ENCODE measurements around the gene TGM5. TPM values are rescaled to one million over a fixed set of nuclear protein-coding genes. Genes with fewer than 3 reads are reported as not detected.

Gene TGM5
- total RNA-seq, 2 donors from 2014 or later, result not detected

DNA sequence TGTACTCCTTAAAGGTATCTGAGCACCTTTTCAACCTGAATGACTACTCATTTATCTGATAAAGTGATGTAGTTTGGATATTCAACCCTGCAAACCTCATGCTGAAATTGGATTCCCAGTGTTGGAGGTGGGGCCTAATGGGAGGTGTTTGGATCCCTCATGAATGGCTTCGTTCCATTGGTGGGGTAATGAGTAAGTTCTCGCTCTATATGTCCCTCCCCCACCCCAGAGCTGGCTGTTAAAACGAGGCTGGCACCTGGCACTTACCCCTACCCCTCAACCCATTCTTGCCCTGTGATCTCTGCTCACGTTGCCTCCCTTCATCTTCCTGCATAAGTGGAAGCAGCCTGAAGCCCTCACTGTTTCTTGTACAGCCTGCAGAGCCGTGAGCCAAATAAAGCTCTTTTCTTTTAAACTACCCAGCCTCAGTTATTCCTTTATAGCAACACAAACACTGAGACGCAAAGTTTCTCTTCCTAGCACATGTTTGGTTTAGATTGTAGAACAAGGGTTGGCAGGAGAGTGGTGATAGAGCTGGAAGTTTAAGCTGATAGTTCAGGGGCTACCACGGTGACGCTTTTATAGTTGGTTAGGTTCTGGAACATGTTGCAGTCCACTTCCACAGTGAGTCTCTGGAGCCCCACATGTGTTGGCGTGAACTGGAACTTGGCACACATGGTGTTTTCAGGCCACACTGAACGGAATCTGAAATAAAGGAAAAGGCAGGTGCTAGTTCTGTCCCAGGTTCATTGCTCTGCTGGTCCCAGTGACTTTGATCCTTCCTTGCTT lies 69.8 kb downstream of the TGM5 start:
- Histone ChIP-seq H3K36me3 (ENCODE audit: control insufficient read depth, insufficient read depth, low read length) (peaks cover 44% of the 10 kb centered on the region), H3K4me1 (ENCODE audit: control insufficient read depth, insufficient read depth, low read length) (no peaks in the 10 kb centered on the region), H3K9ac (ENCODE audit: extremely low read depth, low read length, poor library complexity, severe bottlenecking) (no peak overlapping the region), H3K27ac (ENCODE audit: low read depth, low read length) (no peak overlapping the region), H3K4me3 (ENCODE audit: low read length) (no peak overlapping the region), H3K9me3 (ENCODE audit: control insufficient read depth, low read length) (peaks cover 6% of the 10 kb centered on the region), H3K27me3 (ENCODE audit: control insufficient read depth, insufficient read depth, low read length, poor library complexity, severe bottlenecking) (no peaks in the 10 kb centered on the region)
- Mint-ChIP-seq H3K27me3 (ENCODE audit: insufficient read depth) (no peaks in the 10 kb centered on the region), H3K4me1 (no peaks in the 10 kb centered on the region), H3K9me3 (peaks cover 26% of the 10 kb centered on the region), H3K27ac (no peak overlapping the region), H3K36me3 (ENCODE audit: low read depth) (peaks cover 58% of the 10 kb centered on the region), H3K4me3 (no peak overlapping the region)
- no peak for TF ChIP-seq CTCF (conservative IDR thresholded peaks at IDR 0.05)
- DNase-seq, result no peak
- WGBS, 2 experiments (ENCODE audit: insufficient coverage in 1 of 2, insufficient read length in 1 of 2), result 93 to 95% methylated on average over 6 to 10 of the region's 10 CpGs

DNA sequence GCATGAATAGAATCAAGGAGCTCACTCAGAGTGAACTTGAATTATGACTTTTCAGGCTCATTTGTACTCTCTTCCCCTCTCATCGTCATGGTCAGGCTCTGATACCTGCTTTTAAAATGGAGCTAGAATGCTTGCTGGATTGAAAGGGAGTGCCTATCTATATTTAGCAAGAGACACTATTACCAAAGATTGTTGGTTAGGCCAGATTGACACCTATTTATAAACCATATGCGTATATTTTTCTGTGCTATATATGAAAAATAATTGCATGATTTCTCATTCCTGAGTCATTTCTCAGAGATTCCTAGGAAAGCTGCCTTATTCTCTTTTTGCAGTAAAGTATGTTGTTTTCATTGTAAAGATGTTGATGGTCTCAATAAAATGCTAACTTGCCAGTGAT lies 71.9 kb downstream of the TGM5 start:
- no peak for TF ChIP-seq CTCF (conservative IDR thresholded peaks at IDR 0.05)
- peaks cover 6% of the 10 kb centered on the region for H3K9me3 ChIP-seq (ENCODE audit: control insufficient read depth, low read length)
- H3K9ac ChIP-seq (ENCODE audit: extremely low read depth, low read length, poor library complexity, severe bottlenecking), result no peak overlapping the region
- H3K4me1 Mint-ChIP-seq, result no peaks in the 10 kb centered on the region
- no peak overlapping the region for H3K27ac Mint-ChIP-seq
- H3K27me3 Mint-ChIP-seq (ENCODE audit: insufficient read depth), result no peaks in the 10 kb centered on the region
- no peak for DNase-seq
- no peaks in the 10 kb centered on the region for H3K4me1 ChIP-seq (ENCODE audit: control insufficient read depth, insufficient read depth, low read length)
- no peaks in the 10 kb centered on the region for H3K27me3 ChIP-seq (ENCODE audit: control insufficient read depth, insufficient read depth, low read length, poor library complexity, severe bottlenecking)
- H3K36me3 Mint-ChIP-seq (ENCODE audit: low read depth), result peaks cover 68% of the 10 kb centered on the region
- H3K4me3 Mint-ChIP-seq, result no peak overlapping the region
- 100% methylated on average over 1 of the region's 2 CpGs; no CpG with 5 or more reads in 1 of the 2 experiments for WGBS, 2 experiments (ENCODE audit: insufficient coverage in 1 of 2, insufficient read length in 1 of 2)
- H3K27ac ChIP-seq (ENCODE audit: low read depth, low read length), result no peak overlapping the region
- H3K36me3 ChIP-seq (ENCODE audit: control insufficient read depth, insufficient read depth, low read length), result peaks cover 64% of the 10 kb centered on the region
- H3K4me3 ChIP-seq (ENCODE audit: low read length), result no peak overlapping the region
- H3K9me3 Mint-ChIP-seq, result peaks cover 25% of the 10 kb centered on the region

- DNase-seq, result no peak
- Histone ChIP-seq H3K27ac (ENCODE audit: low read depth, low read length) (no peak overlapping the region), H3K36me3 (ENCODE audit: control insufficient read depth, insufficient read depth, low read length) (peaks cover 72% of the 10 kb centered on the region), H3K4me1 (ENCODE audit: control insufficient read depth, insufficient read depth, low read length) (no peaks in the 10 kb centered on the region), H3K9me3 (ENCODE audit: control insufficient read depth, low read length) (peaks cover 6% of the 10 kb centered on the region), H3K4me3 (ENCODE audit: low read length) (no peak overlapping the region), H3K27me3 (ENCODE audit: control insufficient read depth, insufficient read depth, low read length, poor library complexity, severe bottlenecking) (no peaks in the 10 kb centered on the region), H3K9ac (ENCODE audit: extremely low read depth, low read length, poor library complexity, severe bottlenecking) (no peak overlapping the region)
- TF ChIP-seq CTCF (conservative IDR thresholded peaks at IDR 0.05), result no peak
- Mint-ChIP-seq H3K27ac (no peak overlapping the region), H3K27me3 (ENCODE audit: insufficient read depth) (no peaks in the 10 kb centered on the region), H3K9me3 (peaks cover 14% of the 10 kb centered on the region), H3K36me3 (ENCODE audit: low read depth) (peaks cover 66% of the 10 kb centered on the region), H3K4me1 (no peaks in the 10 kb centered on the region), H3K4me3 (no peak overlapping the region)
- no CpG with 5 or more reads among the region's 2 CpGs for WGBS, 2 experiments (ENCODE audit: insufficient coverage in 1 of 2, insufficient read length in 1 of 2)
Observed at GRCh38 chr15:43193710-43194109, 73.0 kb downstream of the TGM5 start.

Measured in endodermal cell (in vitro differentiated cells).